Measurements from ENCODE around the gene SPRED3.

Gene SPRED3

GRCh38 chr19:38422438-38422837, 33.9 kb downstream of the SPRED3 start:
- no peak for DNase-seq

GRCh38 chr19:38424272-38424671, 35.8 kb downstream of the SPRED3 start:
- DNase-seq: no peak

- DNase-seq: no peak
These were observed 36.8 kb downstream of the SPRED3 start for GRCh38 chr19:38425222-38425809.

- peak; percentile 49 for DNase-seq
These were observed 37.4 kb downstream of the SPRED3 start, which contains the start of gene RASGRP4 for GRCh38 chr19:38425810-38426466. Gene RASGRP4 (minus strand): TSS chr19:38426219. CDS start chr19:38426091, 128 bp downstream.

- DNase-seq: peak; percentile 67
These were observed 38.7 kb downstream of the SPRED3 start for GRCh38 chr19:38427035-38427677.

- peak; percentile 51 for DNase-seq
These were observed 40.7 kb downstream of the SPRED3 start for GRCh38 chr19:38429055-38429810.

GRCh38 chr19:38429811-38430156, 41.3 kb downstream of the SPRED3 start:
- no peak for DNase-seq

GRCh38 chr19:38430931-38431330, 42.4 kb downstream of the SPRED3 start:
- no peak for DNase-seq

- DNase-seq: peak; percentile 60
These were observed 44.8 kb downstream of the SPRED3 start, which contains the start of gene RYR1 for GRCh38 chr19:38433268-38433733. Gene RYR1 (plus strand): TSS chr19:38433691. CDS start chr19:38433830, 139 bp downstream.

GRCh38 chr19:38434549-38435051, 46.1 kb downstream of the SPRED3 start:
- DNase-seq: no peak

- no peak for DNase-seq
These were observed 48.8 kb downstream of the SPRED3 start for GRCh38 chr19:38437295-38437694.

GRCh38 chr19:38437917-38438316, 49.4 kb downstream of the SPRED3 start:
- DNase-seq: no peak

GRCh38 chr19:38440592-38440991, 52.1 kb downstream of the SPRED3 start:
- DNase-seq: no peak

- DNase-seq: no peak
These were observed 53.3 kb downstream of the SPRED3 start for GRCh38 chr19:38441657-38442348.

- no peak for DNase-seq
These were observed 54.2 kb downstream of the SPRED3 start for GRCh38 chr19:38442736-38443135.

- DNase-seq: no peak
These were observed 55.0 kb downstream of the SPRED3 start for GRCh38 chr19:38443458-38443999.

- DNase-seq: no peak
These were observed 55.5 kb downstream of the SPRED3 start for GRCh38 chr19:38444026-38444425.

- DNase-seq: no peak
These were observed 56.9 kb downstream of the SPRED3 start for GRCh38 chr19:38445362-38445761.

GRCh38 chr19:38448225-38448624, 59.7 kb downstream of the SPRED3 start:
- no peak for DNase-seq
